ENCODE measurements around the gene PLCB4. TPM values are rescaled to one million over a fixed set of nuclear protein-coding genes. Genes with fewer than 3 reads are reported as not detected.
A peak's percentile ranks its signal among the peaks of the same experiment; 100 is the strongest.

The PLCB4 gene
- polyA plus RNA-seq, 1 experiment, result 18.6 TPM

DNA sequence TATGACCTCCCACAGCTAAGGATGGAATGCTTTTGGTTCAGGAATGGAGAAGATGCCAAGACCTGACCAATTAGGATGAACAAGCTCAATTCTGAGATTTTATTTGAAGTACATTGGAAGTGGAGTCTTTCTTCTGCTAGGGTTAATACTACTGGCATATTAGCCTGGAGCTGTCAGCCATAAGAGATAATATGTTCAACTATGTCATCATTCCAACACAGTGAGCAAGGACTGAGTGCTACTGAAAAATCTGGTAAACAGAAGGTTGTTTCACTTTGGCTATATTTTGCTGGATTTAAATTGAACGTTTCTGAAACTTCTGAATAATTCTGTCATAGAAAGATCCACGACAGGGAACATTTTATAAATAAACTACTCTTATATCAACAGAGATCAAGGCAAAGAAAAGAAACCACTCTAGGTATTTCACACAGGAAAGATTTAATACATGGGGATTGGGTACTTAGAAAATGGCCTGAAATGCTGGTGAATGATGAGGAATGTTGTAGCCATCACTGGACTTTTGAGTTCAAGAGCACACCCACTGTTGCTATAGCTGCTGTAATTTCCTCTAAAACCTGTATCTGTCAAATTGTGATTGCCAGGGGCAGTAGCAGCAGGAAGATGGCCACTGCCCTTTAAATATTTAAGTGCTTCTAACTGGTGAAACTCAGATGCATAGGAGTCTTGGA is 200.5 kb downstream of the PLCB4 start:
- no peak overlapping the region for H3K27ac ChIP-seq (ENCODE audit: low read depth, low read length)
- CTCF ChIA-PET, result interaction anchor here (1.5 to 1.6 kb wide), 2 partner anchors 415 to 479 kb away, joined by 4 read pairs; no protein-coding TSS in a partner anchor
- POLR2A ChIA-PET, result interaction anchor here (0.9 kb wide), 1 partner anchor 228 kb away, joined by 4 read pairs; no protein-coding TSS in a partner anchor

DNA sequence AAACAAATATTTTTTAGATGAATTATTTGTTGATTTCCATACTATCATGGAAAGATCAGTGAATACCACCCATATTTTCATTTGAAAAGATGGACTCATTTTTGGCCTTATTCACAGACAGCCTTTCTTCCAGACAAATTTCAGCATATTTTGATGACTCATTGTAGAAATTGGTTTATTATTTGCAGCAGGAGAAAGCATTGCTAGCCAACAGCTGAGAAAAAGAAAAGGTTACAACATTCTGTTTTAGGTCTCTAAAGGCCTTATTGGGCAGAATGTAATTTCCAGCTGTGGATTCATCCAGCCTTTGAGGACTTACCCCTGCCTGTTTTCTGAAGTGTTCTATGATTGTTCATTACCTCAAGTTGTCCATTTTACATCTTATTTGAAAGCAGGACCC is 201.9 kb downstream of the PLCB4 start:
- CTCF ChIA-PET, result interaction anchor here (1.0 to 1.4 kb wide), 4 partner anchors 89 to 513 kb away, joined by 3 to 4 read pairs (median 3); no protein-coding TSS in a partner anchor
- peak; percentile 38 for DNase-seq (ENCODE audit: low read depth, low spot score)

More for the DNA sequence above, 200.5 kb downstream of the PLCB4 start:
- H3K27me3 ChIP-seq (ENCODE audit: control insufficient read depth, insufficient read depth, low read length), result no peaks in the 10 kb centered on the region
- H3K9me3 ChIP-seq (ENCODE audit: control insufficient read depth, insufficient read depth, low read length), result no peaks in the 10 kb centered on the region
- no peak overlapping the region for H3K4me3 ChIP-seq (ENCODE audit: low read depth, low read length)
- DNase-seq (ENCODE audit: low read depth, low spot score), result no peak
- TF ChIP-seq, protein P1, sequence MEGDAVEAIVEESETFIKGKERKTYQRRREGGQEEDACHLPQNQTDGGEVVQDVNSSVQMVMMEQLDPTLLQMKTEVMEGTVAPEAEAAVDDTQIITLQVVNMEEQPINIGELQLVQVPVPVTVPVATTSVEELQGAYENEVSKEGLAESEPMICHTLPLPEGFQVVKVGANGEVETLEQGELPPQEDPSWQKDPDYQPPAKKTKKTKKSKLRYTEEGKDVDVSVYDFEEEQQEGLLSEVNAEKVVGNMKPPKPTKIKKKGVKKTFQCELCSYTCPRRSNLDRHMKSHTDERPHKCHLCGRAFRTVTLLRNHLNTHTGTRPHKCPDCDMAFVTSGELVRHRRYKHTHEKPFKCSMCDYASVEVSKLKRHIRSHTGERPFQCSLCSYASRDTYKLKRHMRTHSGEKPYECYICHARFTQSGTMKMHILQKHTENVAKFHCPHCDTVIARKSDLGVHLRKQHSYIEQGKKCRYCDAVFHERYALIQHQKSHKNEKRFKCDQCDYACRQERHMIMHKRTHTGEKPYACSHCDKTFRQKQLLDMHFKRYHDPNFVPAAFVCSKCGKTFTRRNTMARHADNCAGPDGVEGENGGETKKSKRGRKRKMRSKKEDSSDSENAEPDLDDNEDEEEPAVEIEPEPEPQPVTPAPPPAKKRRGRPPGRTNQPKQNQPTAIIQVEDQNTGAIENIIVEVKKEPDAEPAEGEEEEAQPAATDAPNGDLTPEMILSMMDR (IDR thresholded peaks at IDR 0.05; ENCODE audit: low read depth, low read length), result no peak

DNA sequence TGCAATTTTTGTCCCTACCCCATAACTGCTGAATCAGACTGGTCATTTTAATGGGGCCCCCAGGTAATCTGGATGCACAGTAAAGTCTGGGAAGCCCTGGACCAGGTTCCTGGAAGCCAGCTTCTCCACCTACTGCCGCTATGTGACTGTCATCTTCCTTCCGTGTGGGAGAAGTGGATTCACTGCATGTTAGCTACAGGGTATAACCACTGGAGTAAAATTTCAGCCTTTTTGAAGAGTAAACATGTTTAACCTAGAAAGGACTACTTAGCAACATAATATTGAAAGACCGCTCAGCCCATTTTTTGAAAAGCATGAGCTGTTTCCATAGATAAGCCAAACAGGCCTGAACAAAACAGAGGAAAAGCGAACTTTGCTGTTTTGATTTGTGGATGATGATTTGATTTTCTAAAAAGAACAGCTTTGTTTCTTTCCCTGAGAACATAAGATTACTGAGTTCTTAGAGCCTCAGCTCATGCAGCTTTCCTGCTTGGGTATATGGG is 208.1 kb downstream of the PLCB4 start:
- TF ChIP-seq, protein P1 (IDR thresholded peaks at IDR 0.05; ENCODE audit: low read depth, low read length), result no peak
- H3K4me3 ChIP-seq (ENCODE audit: low read depth, low read length), result no peak overlapping the region
- CTCF ChIA-PET, result interaction anchor here (1.3 to 1.5 kb wide), 2 partner anchors 17 to 116 kb away, joined by 3 to 5 read pairs; no protein-coding TSS in a partner anchor
- H3K27ac ChIP-seq (ENCODE audit: low read depth, low read length), result no peak overlapping the region
- no peak for DNase-seq (ENCODE audit: low read depth, low spot score)
- H3K27me3 ChIP-seq (ENCODE audit: control insufficient read depth, insufficient read depth, low read length), result no peaks in the 10 kb centered on the region
- H3K9me3 ChIP-seq (ENCODE audit: control insufficient read depth, insufficient read depth, low read length), result no peaks in the 10 kb centered on the region
- POLR2A ChIA-PET, result no interaction called here

More for the DNA sequence above, 201.9 kb downstream of the PLCB4 start:
- Histone ChIP-seq H3K27ac (ENCODE audit: low read depth, low read length) (no peak overlapping the region), H3K9me3 (ENCODE audit: control insufficient read depth, insufficient read depth, low read length) (no peaks in the 10 kb centered on the region), H3K27me3 (ENCODE audit: control insufficient read depth, insufficient read depth, low read length) (no peaks in the 10 kb centered on the region), H3K4me3 (ENCODE audit: low read depth, low read length) (no peak overlapping the region)
- POLR2A ChIA-PET, result interaction anchor here (0.6 kb wide), 1 partner anchor 313 kb away, joined by 7 read pairs; no protein-coding TSS in a partner anchor
- TF ChIP-seq, protein P1 (IDR thresholded peaks at IDR 0.05; ENCODE audit: low read depth, low read length), result no peak

DNA sequence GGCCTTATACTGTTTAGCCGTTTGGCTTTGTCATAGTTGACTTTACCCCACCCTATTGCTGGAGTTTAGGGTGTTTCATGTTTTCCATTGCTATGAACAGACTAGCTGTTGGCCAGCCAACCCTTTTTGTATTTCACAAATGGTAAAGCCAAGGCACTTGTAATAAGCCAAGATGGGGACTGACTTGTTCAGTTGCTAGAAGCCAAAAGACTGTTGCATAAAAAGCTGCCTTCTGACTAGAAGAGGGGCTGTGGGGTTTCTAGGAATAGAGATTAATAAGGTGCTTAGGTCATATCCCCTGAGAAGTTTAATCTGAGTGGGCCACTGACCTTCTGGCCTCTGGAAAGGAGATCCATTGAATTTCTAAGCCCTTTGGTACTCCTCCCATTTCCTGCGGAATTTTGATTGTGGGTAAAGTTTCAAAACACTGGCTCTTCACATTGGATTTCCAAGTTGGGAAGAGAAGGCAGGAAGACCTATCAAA is 211.1 kb downstream of the PLCB4 start:
- Histone ChIP-seq H3K4me3 (ENCODE audit: low read depth, low read length) (no peak overlapping the region), H3K9me3 (ENCODE audit: control insufficient read depth, insufficient read depth, low read length) (no peaks in the 10 kb centered on the region), H3K27ac (ENCODE audit: low read depth, low read length) (no peak overlapping the region), H3K27me3 (ENCODE audit: control insufficient read depth, insufficient read depth, low read length) (no peaks in the 10 kb centered on the region)
- ChIA-PET POLR2A (no interaction called here), CTCF (interaction anchor here (1.1 kb wide), 1 partner anchor 113 kb away, joined by 3 read pairs; no protein-coding TSS in a partner anchor)
- TF ChIP-seq, protein P1 (IDR thresholded peaks at IDR 0.05; ENCODE audit: low read depth, low read length), result no peak
- no peak for DNase-seq (ENCODE audit: low read depth, low spot score)

DNA sequence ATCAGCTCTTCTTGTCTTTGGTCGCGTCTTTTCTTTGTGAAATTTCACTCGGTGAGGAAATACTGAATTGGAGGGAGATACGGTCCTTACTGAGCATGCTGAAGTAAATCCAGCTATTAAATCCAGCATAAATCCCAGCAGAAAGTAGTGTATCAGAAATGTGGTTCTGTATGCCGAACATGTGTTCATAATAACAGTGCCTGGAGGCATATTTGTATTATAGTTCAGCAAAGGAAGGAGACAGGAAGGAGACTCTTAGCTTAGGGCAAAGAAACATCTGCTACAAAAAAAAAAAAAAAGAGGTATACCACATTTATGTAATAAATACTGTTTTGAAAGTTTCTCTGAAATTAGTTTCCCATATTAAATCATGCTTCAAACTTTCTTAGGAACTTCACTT is 211.8 kb downstream of the PLCB4 start:
- Histone ChIP-seq H3K27ac (ENCODE audit: low read depth, low read length) (no peak overlapping the region), H3K27me3 (ENCODE audit: control insufficient read depth, insufficient read depth, low read length) (no peaks in the 10 kb centered on the region), H3K4me3 (ENCODE audit: low read depth, low read length) (no peak overlapping the region), H3K9me3 (ENCODE audit: control insufficient read depth, insufficient read depth, low read length) (no peaks in the 10 kb centered on the region)
- DNase-seq (ENCODE audit: low read depth, low spot score), result no peak
- POLR2A ChIA-PET, result no interaction called here
- TF ChIP-seq, protein P1 (IDR thresholded peaks at IDR 0.05; ENCODE audit: low read depth, low read length), result no peak
- CTCF ChIA-PET, result interaction anchor here (1.1 kb wide), 1 partner anchor 112 kb away, joined by 3 read pairs; no protein-coding TSS in a partner anchor

Measured in AG04450 (cell line).